Suprapubic skin (tissue), 3 donors: ENCODE data around the gene AQP12A.

Experiments
- EP300 ChIP-seq: sonication (generic); formaldehyde crosslinking; IDR thresholded peaks from one replicate; pipeline ENCODE4 v1.6.1; 2017; ENCODE audit warnings: antibody characterized with exemption
- POLR2A ChIP-seq, 2 donors: fragments of 450-650 bp; IDR thresholded peaks; one replicate each; pipeline ENCODE4 v1.6.1; 2017; ENCODE audit warnings: antibody characterized with exemption in 2 of 2, mild to moderate bottlenecking in 2 of 2, moderate library complexity in 2 of 2
- TF ChIP-seq, protein P1 (sequence below), 2 donors: fragments of 200-600 bp in 1 of 2; fragments of 450-650 bp in 1 of 2; sonication (generic) in 1 of 2; IDR thresholded peaks; one replicate each; pipeline ENCODE4 v1.5.1; 2016 to 2019; ENCODE audit warnings: antibody characterized with exemption in 2 of 2, mild to moderate bottlenecking in 1 of 2, moderate library complexity in 1 of 2

DNA sequence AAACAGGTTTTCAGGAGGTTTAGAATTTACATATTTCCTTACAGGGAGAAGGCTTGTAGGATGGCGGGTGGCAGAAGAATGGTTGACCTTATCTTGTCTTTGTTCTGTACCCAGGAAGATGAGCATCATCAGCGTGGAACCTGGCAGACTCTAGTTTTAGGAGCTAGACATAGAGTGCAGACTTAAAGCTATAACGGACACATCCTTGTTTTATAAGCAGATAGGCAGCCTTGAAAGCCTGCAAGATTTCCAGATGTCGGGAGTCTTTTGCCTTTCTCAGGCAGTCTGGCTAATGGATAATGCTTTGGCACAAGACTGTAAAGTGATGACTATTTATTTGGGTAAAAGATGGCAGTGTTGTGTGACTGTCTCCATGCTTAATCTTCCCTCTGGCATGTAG is 20.7 kb upstream of the AQP12A start:
- TF ChIP-seq, protein P1, sequence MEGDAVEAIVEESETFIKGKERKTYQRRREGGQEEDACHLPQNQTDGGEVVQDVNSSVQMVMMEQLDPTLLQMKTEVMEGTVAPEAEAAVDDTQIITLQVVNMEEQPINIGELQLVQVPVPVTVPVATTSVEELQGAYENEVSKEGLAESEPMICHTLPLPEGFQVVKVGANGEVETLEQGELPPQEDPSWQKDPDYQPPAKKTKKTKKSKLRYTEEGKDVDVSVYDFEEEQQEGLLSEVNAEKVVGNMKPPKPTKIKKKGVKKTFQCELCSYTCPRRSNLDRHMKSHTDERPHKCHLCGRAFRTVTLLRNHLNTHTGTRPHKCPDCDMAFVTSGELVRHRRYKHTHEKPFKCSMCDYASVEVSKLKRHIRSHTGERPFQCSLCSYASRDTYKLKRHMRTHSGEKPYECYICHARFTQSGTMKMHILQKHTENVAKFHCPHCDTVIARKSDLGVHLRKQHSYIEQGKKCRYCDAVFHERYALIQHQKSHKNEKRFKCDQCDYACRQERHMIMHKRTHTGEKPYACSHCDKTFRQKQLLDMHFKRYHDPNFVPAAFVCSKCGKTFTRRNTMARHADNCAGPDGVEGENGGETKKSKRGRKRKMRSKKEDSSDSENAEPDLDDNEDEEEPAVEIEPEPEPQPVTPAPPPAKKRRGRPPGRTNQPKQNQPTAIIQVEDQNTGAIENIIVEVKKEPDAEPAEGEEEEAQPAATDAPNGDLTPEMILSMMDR (IDR thresholded peaks at IDR 0.05): no peak
- TF ChIP-seq POLR2A (IDR thresholded peaks at IDR 0.05) (no peak), EP300 (no peak)
